Ectodermal cell (in vitro differentiated cells): ENCODE measurements around the gene CCDC112.

Source experiments
- H3K27ac ChIP-seq: 2 replicates; pipeline ENCODE4 v1.7.0; 2013; ENCODE audit warnings: mild to moderate bottlenecking, low read depth, low read length; ENCODE audit not compliant: insufficient read depth, poor library complexity, severe bottlenecking
- H3K27me3 ChIP-seq: 2 replicates; pipeline ENCODE4 v1.7.0; 2013; ENCODE audit warnings: mild to moderate bottlenecking, low read length; ENCODE audit not compliant: insufficient read depth, control insufficient read depth, poor library complexity, severe bottlenecking
- H3K36me3 ChIP-seq: one replicate; pipeline ENCODE4 v1.7.0; 2013; ENCODE audit warnings: low read length; ENCODE audit not compliant: control insufficient read depth, insufficient read depth
- H3K4me1 ChIP-seq: one replicate; pipeline ENCODE4 v1.7.0; 2013; ENCODE audit warnings: low read length; ENCODE audit not compliant: control insufficient read depth, insufficient read depth
- H3K4me3 ChIP-seq: 2 replicates; pipeline ENCODE4 v1.7.0; 2013; ENCODE audit warnings: low read depth, low read length, control low read depth; ENCODE audit not compliant: insufficient read depth
- H3K9me3 ChIP-seq: 2 replicates; pipeline ENCODE4 v1.7.0; 2013; ENCODE audit warnings: mild to moderate bottlenecking, low read length, moderate library complexity; ENCODE audit not compliant: control insufficient read depth
- WGBS, 2 experiments: methylation state at CpG; one replicate each; pipeline ENCODE4 v1.1.7; 2013; ENCODE audit warnings: missing lambda C conversion rate in 2 of 2; 5-methylcytosine and 5-hydroxymethylcytosine counted together

The CCDC112 gene

GRCh38 chr5:115320006-115320405 is 23.6 kb upstream of the CCDC112 start:
- H3K27me3 ChIP-seq = no peaks in the 10 kb centered on the region
- WGBS, 2 experiments = 91% methylated on average over 3 of the region's 3 CpGs

DNA sequence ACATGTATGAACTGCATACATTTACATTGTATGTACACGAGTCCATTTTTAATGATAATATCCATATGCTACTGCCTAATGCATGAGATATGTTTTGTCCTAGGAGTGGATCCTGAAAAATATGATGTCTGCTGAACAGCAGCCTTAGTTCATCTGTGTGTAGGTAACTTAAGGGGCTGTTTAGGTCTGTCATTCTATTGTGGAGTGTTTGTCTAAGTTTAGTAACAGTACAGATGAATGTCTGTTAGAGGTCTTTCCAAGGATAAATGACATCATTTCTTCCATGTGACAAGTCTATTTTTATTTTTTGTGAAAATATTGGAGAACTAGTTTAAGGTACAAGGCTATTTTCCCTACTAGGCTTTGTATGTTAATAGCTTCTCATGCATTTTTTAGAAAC is 22.6 kb upstream of the CCDC112 start:
- no peaks in the 10 kb centered on the region for H3K36me3 ChIP-seq
- no peaks in the 10 kb centered on the region for H3K4me1 ChIP-seq
- H3K27me3 ChIP-seq = no peaks in the 10 kb centered on the region
- no peak overlapping the region for H3K4me3 ChIP-seq
- no peak overlapping the region for H3K27ac ChIP-seq
- peaks cover 2% of the 10 kb centered on the region for H3K9me3 ChIP-seq
- WGBS, 2 experiments = no CpG with 5 or more reads among the region's 1 CpG

More at GRCh38 chr5:115320006-115320405, 23.6 kb upstream of the CCDC112 start:
- Histone ChIP-seq H3K9me3 (peaks cover 2% of the 10 kb centered on the region), H3K4me3 (no peak overlapping the region), H3K36me3 (no peaks in the 10 kb centered on the region), H3K27ac (no peak overlapping the region), H3K4me1 (no peaks in the 10 kb centered on the region)

- Histone ChIP-seq H3K4me1 (no peaks in the 10 kb centered on the region), H3K36me3 (no peaks in the 10 kb centered on the region), H3K27me3 (no peaks in the 10 kb centered on the region), H3K9me3 (peaks cover under 1% of the 10 kb centered on the region), H3K4me3 (no peak overlapping the region), H3K27ac (no peak overlapping the region)
- WGBS, 2 experiments = 83 to 96% methylated on average over 1 of the region's 1 CpG
Observed at GRCh38 chr5:115317736-115318135, 21.3 kb upstream of the CCDC112 start.

GRCh38 chr5:115317320-115317719 is 20.9 kb upstream of the CCDC112 start:
- no peaks in the 10 kb centered on the region for H3K36me3 ChIP-seq
- no peaks in the 10 kb centered on the region for H3K9me3 ChIP-seq
- H3K27me3 ChIP-seq = no peaks in the 10 kb centered on the region

GRCh38 chr5:115313632-115314031 is 17.2 kb upstream of the CCDC112 start:
- no peak overlapping the region for H3K4me3 ChIP-seq
- H3K9me3 ChIP-seq = no peaks in the 10 kb centered on the region
- 89 to 96% methylated on average over 1 of the region's 3 CpGs for WGBS, 2 experiments
- H3K4me1 ChIP-seq = no peaks in the 10 kb centered on the region
- no peaks in the 10 kb centered on the region for H3K36me3 ChIP-seq
- no peak overlapping the region for H3K27ac ChIP-seq
- no peaks in the 10 kb centered on the region for H3K27me3 ChIP-seq

More at GRCh38 chr5:115317320-115317719, 20.9 kb upstream of the CCDC112 start:
- no peak overlapping the region for H3K27ac ChIP-seq
- no peak overlapping the region for H3K4me3 ChIP-seq
- H3K4me1 ChIP-seq = no peaks in the 10 kb centered on the region

- Histone ChIP-seq H3K9me3 (no peaks in the 10 kb centered on the region), H3K36me3 (no peaks in the 10 kb centered on the region), H3K27ac (no peak overlapping the region), H3K27me3 (no peaks in the 10 kb centered on the region), H3K4me3 (no peak overlapping the region), H3K4me1 (no peaks in the 10 kb centered on the region)
- WGBS, 2 experiments = 95% methylated on average over 2 of the region's 2 CpGs
Observed at GRCh38 chr5:115313052-115313451, 16.6 kb upstream of the CCDC112 start.

GRCh38 chr5:115309751-115310370 is 13.4 kb upstream of the CCDC112 start:
- Histone ChIP-seq H3K9me3 (no peaks in the 10 kb centered on the region), H3K4me3 (no peak overlapping the region), H3K36me3 (no peaks in the 10 kb centered on the region), H3K4me1 (no peaks in the 10 kb centered on the region), H3K27me3 (no peaks in the 10 kb centered on the region), H3K27ac (no peak overlapping the region)
- 13 to 17% methylated on average over 1 of the region's 1 CpG for WGBS, 2 experiments

- H3K4me1 ChIP-seq = no peaks in the 10 kb centered on the region
- no peaks in the 10 kb centered on the region for H3K36me3 ChIP-seq
- H3K9me3 ChIP-seq = no peaks in the 10 kb centered on the region
- H3K27me3 ChIP-seq = no peaks in the 10 kb centered on the region
- no peak overlapping the region for H3K4me3 ChIP-seq
- no peak overlapping the region for H3K27ac ChIP-seq
Observed at GRCh38 chr5:115308815-115309214, 12.4 kb upstream of the CCDC112 start.

- Histone ChIP-seq H3K27ac (no peak overlapping the region), H3K9me3 (no peaks in the 10 kb centered on the region), H3K4me3 (no peak overlapping the region), H3K36me3 (no peaks in the 10 kb centered on the region), H3K4me1 (no peaks in the 10 kb centered on the region), H3K27me3 (no peaks in the 10 kb centered on the region)
- WGBS, 2 experiments = 92 to 94% methylated on average over 1 of the region's 1 CpG
Observed at GRCh38 chr5:115306011-115306536, 9.6 kb upstream of the CCDC112 start.

DNA sequence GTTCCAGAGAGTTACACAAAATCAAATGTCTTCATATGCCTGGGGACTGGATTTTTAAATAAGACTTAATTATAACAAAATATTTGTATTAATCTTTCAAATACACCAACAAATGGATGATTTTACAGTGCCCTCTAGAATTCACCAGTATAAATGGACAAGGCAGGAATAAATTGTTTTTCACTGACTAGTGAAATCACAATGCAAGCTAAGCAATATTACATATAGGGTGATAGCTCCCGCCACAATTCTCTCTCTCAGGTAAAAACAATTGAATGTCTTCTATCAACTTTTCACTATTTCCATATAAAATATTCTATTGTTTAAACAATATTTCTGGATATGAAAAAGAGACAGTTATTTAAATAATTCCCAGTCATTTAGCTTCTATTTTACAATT is 8.0 kb upstream of the CCDC112 start:
- WGBS, 2 experiments = 100% methylated on average over 1 of the region's 1 CpG; no CpG with 5 or more reads in 1 of the 2 experiments
- Histone ChIP-seq H3K27me3 (no peaks in the 10 kb centered on the region), H3K4me1 (no peaks in the 10 kb centered on the region), H3K36me3 (no peaks in the 10 kb centered on the region), H3K9me3 (no peaks in the 10 kb centered on the region), H3K27ac (no peak overlapping the region), H3K4me3 (no peak overlapping the region)
